Astrocyte (in vitro differentiated cells and primary cell): ENCODE measurements around the gene CCNG2. TPM values are rescaled to one million over a fixed set of nuclear protein-coding genes. Genes with fewer than 3 reads are reported as not detected.

Experiments used
- DNase-seq: peaks from one replicate; pipeline ENCODE4 v3.0.0-alpha.2; 2010; ENCODE audit warnings: low read depth
- FAIRE-seq: peaks from 2 replicates; lab custom pipeline; 2011; peaks lifted over from hg19 to GRCh38; lab: Jason Lieb, UNC
- H2AFZ ChIP-seq: 2 replicates; pipeline ENCODE4 v1.6.0; 2012; ENCODE audit warnings: low read depth, low read length, inconsistent platforms
- H3K27ac ChIP-seq: 2 replicates; pipeline ENCODE4 v1.5.1; 2011; ENCODE audit warnings: low read depth, low read length, inconsistent platforms
- H3K27me3 ChIP-seq: 2 replicates; pipeline ENCODE4 v1.6.0; 2011; ENCODE audit warnings: low read length, inconsistent platforms; ENCODE audit not compliant: insufficient read depth
- H3K36me3 ChIP-seq: 2 replicates; pipeline ENCODE4 v1.5.1; 2011; ENCODE audit warnings: low read length, inconsistent platforms; ENCODE audit not compliant: insufficient read depth
- H3K4me1 ChIP-seq: 2 replicates; pipeline ENCODE4 v1.5.1; 2011; ENCODE audit warnings: low read length, inconsistent platforms; ENCODE audit not compliant: insufficient read depth
- H3K4me2 ChIP-seq: 2 replicates; pipeline ENCODE4 v1.6.0; 2012; ENCODE audit warnings: low read length, inconsistent platforms
- H3K4me3 ChIP-seq: 2 replicates; pipeline ENCODE4 v1.5.1; 2011; ENCODE audit warnings: low read depth, mild to moderate bottlenecking, low read length, inconsistent platforms; ENCODE audit not compliant: insufficient read depth
- H3K79me2 ChIP-seq: 2 replicates; pipeline ENCODE4 v1.6.0; 2012; ENCODE audit warnings: mild to moderate bottlenecking, low read length, inconsistent platforms; ENCODE audit not compliant: insufficient read depth
- H3K9ac ChIP-seq: 2 replicates; pipeline ENCODE4 v1.6.0; 2012; ENCODE audit warnings: mild to moderate bottlenecking, low read length, inconsistent platforms
- H3K9me3 ChIP-seq: 2 replicates; pipeline ENCODE4 v1.5.1; 2012; ENCODE audit warnings: low read depth, mild to moderate bottlenecking, low read length, inconsistent platforms; ENCODE audit not compliant: insufficient read depth
- H4K20me1 ChIP-seq: 2 replicates; pipeline ENCODE4 v1.6.0; 2012; ENCODE audit warnings: low read length, inconsistent platforms; ENCODE audit not compliant: insufficient read depth
- H3K27ac Mint-ChIP-seq: one replicate; pipeline ENCODE4 v1.8.0; 2021; ENCODE audit warnings: mild to moderate bottlenecking, mixed read lengths; ENCODE audit not compliant: unreplicated experiment
- H3K27me3 Mint-ChIP-seq: one replicate; pipeline ENCODE4 v1.8.0; 2021; ENCODE audit warnings: low read depth, mixed read lengths; ENCODE audit not compliant: unreplicated experiment
- H3K36me3 Mint-ChIP-seq: one replicate; pipeline ENCODE4 v1.8.0; 2021; ENCODE audit warnings: low read depth, mixed read lengths; ENCODE audit not compliant: unreplicated experiment
- H3K4me1 Mint-ChIP-seq: one replicate; pipeline ENCODE4 v1.8.0; 2021; ENCODE audit warnings: low read depth, mixed read lengths; ENCODE audit not compliant: unreplicated experiment
- H3K4me3 Mint-ChIP-seq: one replicate; pipeline ENCODE4 v1.8.0; 2021; ENCODE audit warnings: mild to moderate bottlenecking, moderate library complexity, mixed read lengths; ENCODE audit not compliant: unreplicated experiment
- H3K9me3 Mint-ChIP-seq: one replicate; pipeline ENCODE4 v1.8.0; 2021; ENCODE audit warnings: mild to moderate bottlenecking, mixed read lengths; ENCODE audit not compliant: unreplicated experiment
- CTCF ChIP-seq: IDR thresholded peaks from 2 replicates; pipeline ENCODE4 v1.5.1; 2011; ENCODE audit warnings: low read depth, mild to moderate bottlenecking, inconsistent platforms, low read length, moderate library complexity; ENCODE audit not compliant: insufficient read depth
- EZH2 ChIP-seq: IDR thresholded peaks from 2 replicates; pipeline ENCODE4 v1.6.1; 2012; ENCODE audit warnings: mild to moderate bottlenecking, low read length, inconsistent platforms; ENCODE audit not compliant: insufficient read depth
- total RNA-seq: library from RNA; stranded (reverse); gene quantifications from 2 replicates; pipeline ENCODE4 v1.2.1, GENCODE V29; 2021

The CCNG2 gene
- total RNA-seq, 1 donor from 2014 or later = 54.7 TPM

DNA sequence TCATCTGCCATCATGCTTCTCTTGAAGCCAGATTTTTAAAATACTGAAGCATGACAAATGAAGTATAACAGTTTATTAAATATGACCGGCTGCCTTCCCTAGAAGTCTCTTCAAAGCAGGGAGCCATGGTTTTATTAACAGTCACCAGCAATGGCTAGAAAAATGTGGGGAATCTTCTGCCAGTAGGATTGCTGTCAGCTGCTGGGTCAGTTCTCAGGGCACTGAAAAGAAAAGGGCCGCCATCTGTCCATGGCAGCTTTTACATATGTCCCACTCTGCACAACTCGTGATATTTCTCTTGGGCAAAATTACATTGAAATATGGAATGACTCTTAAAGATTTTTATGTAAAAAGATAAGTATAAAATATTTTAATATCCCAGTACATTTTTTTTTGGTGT lies 2.8 kb downstream of the CCNG2 start:
- DNase-seq (no peak), FAIRE-seq (no peak)
- peaks cover 12% of the 10 kb centered on the region for H4K20me1 ChIP-seq
- no peaks in the 10 kb centered on the region for H3K9me3 Mint-ChIP-seq
- no peak overlapping the region for H3K27ac ChIP-seq
- TF ChIP-seq CTCF (no peak), EZH2 (no peak)
- peaks cover 10% of the 10 kb centered on the region for H3K36me3 Mint-ChIP-seq
- no peak overlapping the region for H3K9ac ChIP-seq
- H3K4me1 ChIP-seq = peaks cover 6% of the 10 kb centered on the region
- H3K4me1 Mint-ChIP-seq = peaks cover 20% of the 10 kb centered on the region
- no peak overlapping the region for H3K4me2 ChIP-seq
- peak overlapping the region; percentile 99 for H3K4me3 Mint-ChIP-seq
- H3K4me3 ChIP-seq = no peak overlapping the region
- H3K36me3 ChIP-seq = peaks cover 37% of the 10 kb centered on the region
- peaks cover 21% of the 10 kb centered on the region for H3K79me2 ChIP-seq
- H3K9me3 ChIP-seq = no peaks in the 10 kb centered on the region
- H3K27me3 ChIP-seq = no peaks in the 10 kb centered on the region
- no peaks in the 10 kb centered on the region for H3K27me3 Mint-ChIP-seq
- H3K27ac Mint-ChIP-seq = no peak overlapping the region
- no peak overlapping the region for H2AFZ ChIP-seq

- FAIRE-seq (peak; percentile 9), DNase-seq (peak; percentile 32)
- H3K9me3 Mint-ChIP-seq = no peaks in the 10 kb centered on the region
- Histone ChIP-seq H3K79me2 (peaks cover 10% of the 10 kb centered on the region), H2AFZ (no peak overlapping the region), H3K27ac (no peak overlapping the region), H3K4me2 (no peak overlapping the region), H4K20me1 (peaks cover 8% of the 10 kb centered on the region), H3K9ac (no peak overlapping the region), H3K4me3 (no peak overlapping the region), H3K36me3 (peaks cover 51% of the 10 kb centered on the region), H3K4me1 (peaks cover 2% of the 10 kb centered on the region), H3K9me3 (no peaks in the 10 kb centered on the region), H3K27me3 (no peaks in the 10 kb centered on the region)
- peak overlapping the region; percentile 45 for H3K4me3 Mint-ChIP-seq
- peaks cover 25% of the 10 kb centered on the region for H3K4me1 Mint-ChIP-seq
- peaks cover 12% of the 10 kb centered on the region for H3K36me3 Mint-ChIP-seq
- H3K27ac Mint-ChIP-seq = no peak overlapping the region
- TF ChIP-seq CTCF (no peak), EZH2 (no peak)
- no peaks in the 10 kb centered on the region for H3K27me3 Mint-ChIP-seq
These were observed 6.6 kb downstream of the CCNG2 start for GRCh38 chr4:77163641-77164040.

GRCh38 chr4:77167173-77167572 lies 10.2 kb downstream of the CCNG2 start:
- DNase-seq (no peak), FAIRE-seq (no peak)
- Histone ChIP-seq H3K9ac (no peak overlapping the region), H3K27ac (no peak overlapping the region), H3K36me3 (peaks cover 35% of the 10 kb centered on the region), H4K20me1 (no peaks in the 10 kb centered on the region), H3K4me1 (peaks cover 12% of the 10 kb centered on the region), H3K27me3 (no peaks in the 10 kb centered on the region), H3K9me3 (no peaks in the 10 kb centered on the region), H3K79me2 (no peaks in the 10 kb centered on the region), H3K4me2 (no peak overlapping the region), H2AFZ (no peak overlapping the region), H3K4me3 (no peak overlapping the region)
- Mint-ChIP-seq H3K27ac (no peak overlapping the region), H3K36me3 (peaks cover 18% of the 10 kb centered on the region), H3K4me1 (peaks cover 52% of the 10 kb centered on the region), H3K27me3 (no peaks in the 10 kb centered on the region), H3K4me3 (no peak overlapping the region), H3K9me3 (no peaks in the 10 kb centered on the region)
- TF ChIP-seq EZH2 = no peak
- TF ChIP-seq CTCF = no peak
